ENCODE data around the gene MLYCD. TPM values are rescaled to one million over a fixed set of nuclear protein-coding genes. Genes with fewer than 3 reads are reported as not detected.

The MLYCD gene
- total and polyA plus RNA-seq, 11 donors = 19.4 to 65.3 (median 38.4) TPM

Other genes with a start within 250 kb of the MLYCD start
- 100 to 1,000 TPM in 7 of 9 donors, 10 to 100 TPM in 2; 20.4 to 174 (median 148) TPM for gene HSBP1, start 91.1 kb upstream of the MLYCD start, total RNA-seq
- 100 to 1,000 TPM in 1 of 2 donors, 10 to 100 TPM in 1; 57.4 to 111 TPM for gene HSBP1, start 91.1 kb upstream of the MLYCD start, polyA plus RNA-seq
- gene OSGIN1, start 54.1 kb downstream of the MLYCD start, total RNA-seq = 10 to 100 TPM in 2 of 9 donors, 1 to 10 TPM in 7; 3.3 to 11.0 (median 7.0) TPM
- gene OSGIN1, start 54.1 kb downstream of the MLYCD start, polyA plus RNA-seq = 10 to 100 TPM in 1 of 2 donors, 1 to 10 TPM in 1; 7.4 to 12.8 TPM
- gene NECAB2, start 69.1 kb downstream of the MLYCD start, total RNA-seq = 1 to 10 TPM in 2 of 9 donors, under 1 TPM in 5, not detected in 2; 0.24 to 1.3 (median 0.77) TPM
- 1 to 10 TPM; 1.2 to 2.1 TPM for gene NECAB2, start 69.1 kb downstream of the MLYCD start, polyA plus RNA-seq
- 1 to 10 TPM in 3 of 9 donors, under 1 TPM in 4, not detected in 2; 0.29 to 5.8 (median 0.63) TPM for gene SLC38A8, start 143.7 kb downstream of the MLYCD start, total RNA-seq
- 10 to 100 TPM in 1 of 2 donors, not detected in 1; 25.3 TPM for gene SLC38A8, start 143.7 kb downstream of the MLYCD start, polyA plus RNA-seq
- gene MBTPS1, start 217.8 kb downstream of the MLYCD start, total RNA-seq = 10 to 100 TPM; 57.3 to 91.4 (median 68.6) TPM
- 10 to 100 TPM; 37.2 to 54.2 TPM for gene MBTPS1, start 217.8 kb downstream of the MLYCD start, polyA plus RNA-seq
- gene HSDL1, start 246.1 kb downstream of the MLYCD start, total RNA-seq = 10 to 100 TPM; 15.8 to 46.8 (median 23.4) TPM
- gene HSDL1, start 246.1 kb downstream of the MLYCD start, polyA plus RNA-seq = 10 to 100 TPM; 12.8 to 16.1 TPM
- gene DNAAF1, start 246.2 kb downstream of the MLYCD start, total RNA-seq = under 1 TPM in 3 of 9 donors, not detected in 6; 0.20 to 0.32 (median 0.25) TPM
- gene DNAAF1, start 246.2 kb downstream of the MLYCD start, polyA plus RNA-seq = under 1 TPM; 0.15 to 0.38 TPM